Measurements from ENCODE around the gene PDZRN3. TPM values are rescaled to one million over a fixed set of nuclear protein-coding genes. Genes with fewer than 3 reads are reported as not detected.

Gene PDZRN3
- total RNA-seq: 0.10 TPM

DNA sequence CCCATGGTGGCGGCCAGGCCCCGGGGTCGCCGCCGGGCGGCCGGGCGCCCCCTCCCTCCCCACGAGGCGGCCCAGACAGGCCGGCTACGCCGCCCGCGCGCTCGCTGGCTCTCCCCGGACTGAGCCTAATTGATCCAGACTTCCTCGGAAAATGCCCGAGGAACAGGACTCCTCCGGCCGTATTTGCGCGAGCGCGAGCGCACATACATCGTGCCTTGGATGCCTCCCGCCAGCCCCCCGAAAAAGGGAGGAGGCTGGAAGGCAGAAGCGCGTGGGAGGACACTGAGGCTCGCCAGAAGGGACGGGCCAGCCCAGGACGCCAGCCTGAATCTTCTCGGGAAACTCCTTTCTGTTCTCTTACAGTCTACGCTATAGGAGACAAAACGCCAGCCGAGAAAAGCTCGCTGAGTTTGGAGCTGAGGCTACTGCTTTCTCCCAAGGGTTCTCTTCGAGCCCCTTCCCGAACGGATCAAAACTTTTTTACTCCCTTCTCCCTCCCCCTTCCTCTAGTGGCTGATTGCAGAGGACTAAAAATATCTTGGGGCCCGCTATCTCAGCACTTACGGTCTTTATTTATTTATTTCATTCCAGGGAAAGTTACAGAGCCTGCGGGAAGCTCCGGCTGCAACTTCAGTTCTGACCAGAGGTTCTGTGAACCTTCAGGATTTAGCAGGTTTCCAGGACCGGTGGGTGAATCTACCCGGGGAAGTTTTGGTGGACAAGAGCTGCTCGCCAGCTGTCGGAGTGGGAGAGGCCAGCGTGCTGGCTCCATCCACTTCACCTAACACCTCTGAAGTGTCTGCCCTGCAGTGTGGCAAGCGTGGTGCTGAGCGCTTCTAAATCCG lies at the start of gene PDZRN3:
Gene PDZRN3 (minus strand): TSS at position 121 of the 845 bp plus-strand sequence.
- Histone ChIP-seq H3K4me1 (ENCODE audit: insufficient read depth, low read length) (no peaks in the 10 kb centered on the region), H3K9me3 (ENCODE audit: low read depth, low read length) (no peaks in the 10 kb centered on the region), H3K27me3 (ENCODE audit: insufficient read depth, low read length) (peaks cover 26% of the 10 kb centered on the region), H3K4me3 (ENCODE audit: low read length) (no peak within 1 kb of the TSS)

GRCh38 chr3:73674280-73674679 lies 49.5 kb upstream of the PDZRN3 start:
- Histone ChIP-seq H3K9me3 (ENCODE audit: low read depth, low read length) (no peaks in the 10 kb centered on the region), H3K4me1 (ENCODE audit: insufficient read depth, low read length) (no peaks in the 10 kb centered on the region), H3K4me3 (ENCODE audit: low read length) (no peak overlapping the region), H3K27me3 (ENCODE audit: insufficient read depth, low read length) (no peaks in the 10 kb centered on the region)

DNA sequence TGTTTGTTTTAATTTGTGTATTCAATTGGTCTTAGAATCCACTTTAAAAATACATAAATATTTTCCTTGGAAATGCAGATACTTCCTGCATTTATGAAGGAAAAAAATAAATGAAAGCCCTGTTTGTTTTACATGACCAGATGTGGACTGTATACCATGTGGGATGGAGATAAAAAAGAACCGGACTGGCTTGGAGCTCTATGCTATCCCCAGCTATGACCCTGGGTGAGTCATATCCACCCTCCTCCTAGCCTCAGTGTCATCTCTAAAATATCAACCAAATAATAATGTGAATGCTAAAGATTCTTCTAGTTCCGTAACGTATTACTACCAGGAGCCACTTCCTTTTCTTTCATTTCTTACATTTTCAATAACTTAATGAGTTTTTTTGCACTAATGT lies 44.5 kb upstream of the PDZRN3 start:
- no peaks in the 10 kb centered on the region for H3K9me3 ChIP-seq (ENCODE audit: low read depth, low read length)
- H3K4me1 ChIP-seq (ENCODE audit: insufficient read depth, low read length): no peaks in the 10 kb centered on the region
- no peaks in the 10 kb centered on the region for H3K27me3 ChIP-seq (ENCODE audit: insufficient read depth, low read length)
- H3K4me3 ChIP-seq (ENCODE audit: low read length): no peak overlapping the region

- no peaks in the 10 kb centered on the region for H3K4me1 ChIP-seq (ENCODE audit: insufficient read depth, low read length)
- H3K9me3 ChIP-seq (ENCODE audit: low read depth, low read length): no peaks in the 10 kb centered on the region
- H3K4me3 ChIP-seq (ENCODE audit: low read length): no peak overlapping the region
- H3K27me3 ChIP-seq (ENCODE audit: insufficient read depth, low read length): no peaks in the 10 kb centered on the region
Observed at GRCh38 chr3:73668391-73668790, 43.6 kb upstream of the PDZRN3 start.

GRCh38 chr3:73667889-73668288 lies 43.1 kb upstream of the PDZRN3 start:
- H3K27me3 ChIP-seq (ENCODE audit: insufficient read depth, low read length): no peaks in the 10 kb centered on the region
- H3K4me1 ChIP-seq (ENCODE audit: insufficient read depth, low read length): no peaks in the 10 kb centered on the region
- H3K9me3 ChIP-seq (ENCODE audit: low read depth, low read length): no peaks in the 10 kb centered on the region
- no peak overlapping the region for H3K4me3 ChIP-seq (ENCODE audit: low read length)

DNA sequence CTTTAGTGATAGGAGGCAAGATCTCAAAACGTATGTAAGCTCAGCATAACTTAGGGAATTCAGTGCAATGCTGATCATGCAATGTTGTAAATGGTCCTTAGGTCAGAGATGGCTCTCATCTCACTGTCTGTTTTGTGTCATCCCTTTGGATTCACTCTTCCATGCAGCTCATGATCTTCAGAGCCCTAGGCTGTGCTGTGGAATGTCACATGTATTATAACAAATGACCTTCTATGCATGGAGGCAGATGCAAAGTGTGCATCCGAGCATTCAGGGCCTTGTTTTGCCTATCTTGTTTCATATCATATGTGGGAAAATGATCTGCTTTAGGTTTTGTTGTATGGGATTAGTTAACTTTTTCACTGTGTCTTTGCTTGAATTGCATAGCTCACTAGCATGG lies 40.5 kb upstream of the PDZRN3 start:
- no peaks in the 10 kb centered on the region for H3K27me3 ChIP-seq (ENCODE audit: insufficient read depth, low read length)
- H3K4me1 ChIP-seq (ENCODE audit: insufficient read depth, low read length): no peaks in the 10 kb centered on the region
- no peaks in the 10 kb centered on the region for H3K9me3 ChIP-seq (ENCODE audit: low read depth, low read length)
- no peak overlapping the region for H3K4me3 ChIP-seq (ENCODE audit: low read length)

DNA sequence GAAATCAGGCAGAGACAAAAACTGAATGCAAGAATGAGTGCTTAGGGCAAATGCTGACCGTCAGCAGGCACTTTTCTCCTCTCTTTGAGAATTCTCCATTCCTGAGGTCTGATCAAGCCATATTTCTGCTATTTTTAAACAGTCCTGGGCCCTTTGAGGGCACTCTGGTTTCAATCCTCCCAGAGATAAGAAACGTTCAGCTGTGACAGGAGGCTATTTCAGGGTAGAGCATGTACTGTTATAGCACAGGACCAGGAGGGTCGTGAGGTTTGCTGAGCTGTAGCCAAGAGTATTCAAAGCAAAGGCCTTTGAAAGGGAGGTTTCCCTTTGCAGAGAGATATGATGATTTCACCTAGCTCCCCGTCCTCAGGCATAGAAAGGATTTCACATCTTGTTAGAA lies 39.6 kb upstream of the PDZRN3 start:
- H3K27me3 ChIP-seq (ENCODE audit: insufficient read depth, low read length): no peaks in the 10 kb centered on the region
- H3K4me3 ChIP-seq (ENCODE audit: low read length): no peak overlapping the region
- no peaks in the 10 kb centered on the region for H3K9me3 ChIP-seq (ENCODE audit: low read depth, low read length)
- no peaks in the 10 kb centered on the region for H3K4me1 ChIP-seq (ENCODE audit: insufficient read depth, low read length)

GRCh38 chr3:73663495-73663894 lies 38.8 kb upstream of the PDZRN3 start:
- H3K4me1 ChIP-seq (ENCODE audit: insufficient read depth, low read length): no peaks in the 10 kb centered on the region
- H3K4me3 ChIP-seq (ENCODE audit: low read length): no peak overlapping the region
- no peaks in the 10 kb centered on the region for H3K27me3 ChIP-seq (ENCODE audit: insufficient read depth, low read length)
- no peaks in the 10 kb centered on the region for H3K9me3 ChIP-seq (ENCODE audit: low read depth, low read length)

DNA sequence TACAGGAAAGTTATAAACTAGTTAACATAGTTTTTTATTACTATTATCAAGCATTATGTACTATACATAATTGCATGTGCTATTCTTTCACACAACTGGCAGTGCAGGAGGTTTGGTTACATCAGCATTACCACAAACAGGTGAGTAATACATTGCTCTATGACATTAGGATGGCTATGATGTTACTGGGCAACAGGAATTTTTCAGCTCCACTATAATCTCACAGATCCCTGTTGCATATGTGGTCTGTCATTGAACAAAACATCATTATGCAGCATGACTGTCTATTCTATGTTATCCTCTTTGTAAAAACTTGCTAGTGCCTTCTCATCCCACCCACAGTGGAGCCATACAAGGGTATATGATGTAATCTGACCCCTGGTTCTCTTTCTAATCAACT lies 36.5 kb upstream of the PDZRN3 start:
- Histone ChIP-seq H3K4me1 (ENCODE audit: insufficient read depth, low read length) (no peaks in the 10 kb centered on the region), H3K27me3 (ENCODE audit: insufficient read depth, low read length) (no peaks in the 10 kb centered on the region), H3K9me3 (ENCODE audit: low read depth, low read length) (no peaks in the 10 kb centered on the region), H3K4me3 (ENCODE audit: low read length) (no peak overlapping the region)

DNA sequence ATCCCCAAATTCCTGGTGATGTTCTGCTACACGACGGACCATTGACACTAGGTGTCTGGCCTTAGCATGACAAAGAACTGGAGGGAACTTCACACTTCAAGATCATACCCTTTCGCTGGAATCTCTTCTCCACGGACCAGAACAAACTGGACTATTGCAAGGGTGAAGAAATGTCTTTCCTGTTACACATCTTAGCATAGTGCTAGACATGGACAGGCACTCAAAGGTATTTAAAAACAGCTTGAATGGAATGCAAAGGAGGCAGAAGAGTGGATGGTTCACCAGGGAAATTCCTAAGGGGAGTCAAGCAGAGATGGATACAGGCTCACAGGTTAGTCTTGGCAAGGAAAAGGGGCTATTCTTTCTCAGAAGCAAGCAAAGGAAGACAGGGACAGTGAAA lies 33.5 kb upstream of the PDZRN3 start:
- Histone ChIP-seq H3K27me3 (ENCODE audit: insufficient read depth, low read length) (no peaks in the 10 kb centered on the region), H3K4me1 (ENCODE audit: insufficient read depth, low read length) (no peaks in the 10 kb centered on the region), H3K4me3 (ENCODE audit: low read length) (no peak overlapping the region), H3K9me3 (ENCODE audit: low read depth, low read length) (no peaks in the 10 kb centered on the region)

- H3K27me3 ChIP-seq (ENCODE audit: insufficient read depth, low read length): no peaks in the 10 kb centered on the region
- no peaks in the 10 kb centered on the region for H3K9me3 ChIP-seq (ENCODE audit: low read depth, low read length)
- H3K4me3 ChIP-seq (ENCODE audit: low read length): no peak overlapping the region
- no peaks in the 10 kb centered on the region for H3K4me1 ChIP-seq (ENCODE audit: insufficient read depth, low read length)
Observed at GRCh38 chr3:73657186-73657585, 32.4 kb upstream of the PDZRN3 start.

GRCh38 chr3:73656241-73656890 lies 31.6 kb upstream of the PDZRN3 start:
- Histone ChIP-seq H3K4me3 (ENCODE audit: low read length) (no peak overlapping the region), H3K27me3 (ENCODE audit: insufficient read depth, low read length) (no peaks in the 10 kb centered on the region), H3K4me1 (ENCODE audit: insufficient read depth, low read length) (no peaks in the 10 kb centered on the region), H3K9me3 (ENCODE audit: low read depth, low read length) (no peaks in the 10 kb centered on the region)

DNA sequence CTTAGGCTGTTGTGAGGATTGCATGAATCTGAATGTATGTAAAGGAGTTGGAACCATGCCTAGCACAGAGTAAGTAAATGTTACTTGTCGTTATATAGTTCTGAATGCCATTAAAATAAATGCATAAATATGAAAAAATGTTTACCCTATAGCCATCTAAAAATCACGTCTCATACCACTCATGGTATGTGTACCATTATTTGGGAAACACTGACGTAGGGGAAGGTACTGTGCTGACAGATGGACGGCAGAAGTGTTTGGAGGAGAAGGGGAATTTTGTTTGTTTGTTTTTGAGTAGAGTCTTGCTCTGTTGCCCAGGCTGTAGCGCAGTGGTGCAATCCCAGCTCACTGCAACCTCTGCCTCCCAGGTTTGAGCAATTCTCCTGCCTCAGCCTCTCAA lies 30.5 kb upstream of the PDZRN3 start:
- no peaks in the 10 kb centered on the region for H3K4me1 ChIP-seq (ENCODE audit: insufficient read depth, low read length)
- H3K27me3 ChIP-seq (ENCODE audit: insufficient read depth, low read length): no peaks in the 10 kb centered on the region
- no peaks in the 10 kb centered on the region for H3K9me3 ChIP-seq (ENCODE audit: low read depth, low read length)
- H3K4me3 ChIP-seq (ENCODE audit: low read length): no peak overlapping the region

- no peaks in the 10 kb centered on the region for H3K9me3 ChIP-seq (ENCODE audit: low read depth, low read length)
- H3K4me3 ChIP-seq (ENCODE audit: low read length): no peak overlapping the region
- no peaks in the 10 kb centered on the region for H3K27me3 ChIP-seq (ENCODE audit: insufficient read depth, low read length)
- H3K4me1 ChIP-seq (ENCODE audit: insufficient read depth, low read length): no peaks in the 10 kb centered on the region
Observed at GRCh38 chr3:73653877-73654276, 29.1 kb upstream of the PDZRN3 start.

DNA sequence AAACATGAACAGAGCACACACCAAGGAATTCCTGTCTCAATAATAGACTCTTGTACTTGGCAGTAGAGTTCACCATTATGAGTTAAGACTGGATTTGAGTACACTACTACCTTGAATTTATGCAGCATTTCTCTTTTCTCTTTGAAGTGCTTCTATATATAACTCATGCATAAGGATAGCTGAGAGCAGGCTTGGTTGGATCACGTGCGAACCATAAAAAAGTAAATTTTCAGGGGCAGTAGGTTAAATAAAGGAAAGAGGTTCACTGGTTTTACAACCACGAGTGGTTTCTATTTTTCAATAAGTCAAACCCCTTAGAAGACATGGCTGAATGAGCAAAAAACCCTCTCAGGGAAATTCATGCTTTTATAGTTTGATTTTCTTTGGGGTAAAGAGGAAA lies 28.6 kb upstream of the PDZRN3 start:
- Histone ChIP-seq H3K27me3 (ENCODE audit: insufficient read depth, low read length) (no peaks in the 10 kb centered on the region), H3K4me1 (ENCODE audit: insufficient read depth, low read length) (no peaks in the 10 kb centered on the region), H3K9me3 (ENCODE audit: low read depth, low read length) (no peaks in the 10 kb centered on the region), H3K4me3 (ENCODE audit: low read length) (no peak overlapping the region)

DNA sequence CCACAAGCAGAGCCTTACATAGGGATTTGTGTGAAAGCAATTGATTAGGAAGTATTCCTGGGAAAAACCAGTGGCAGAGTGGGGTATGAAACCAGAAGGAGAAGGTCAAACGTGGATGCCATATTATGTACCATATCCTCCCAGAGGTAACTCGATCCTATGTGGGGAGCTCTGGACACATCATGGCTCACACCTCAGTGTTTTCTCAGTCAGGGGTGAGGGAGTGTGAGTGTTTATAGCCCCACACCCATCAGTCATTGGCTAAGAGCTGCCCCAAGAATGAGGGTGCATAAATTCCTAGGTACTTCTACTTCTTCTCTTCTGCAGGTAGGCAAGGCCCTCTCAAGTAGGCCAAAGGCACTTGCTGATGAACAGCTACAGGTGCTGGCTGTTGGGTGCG lies 28.2 kb upstream of the PDZRN3 start:
- Histone ChIP-seq H3K9me3 (ENCODE audit: low read depth, low read length) (no peaks in the 10 kb centered on the region), H3K4me1 (ENCODE audit: insufficient read depth, low read length) (no peaks in the 10 kb centered on the region), H3K27me3 (ENCODE audit: insufficient read depth, low read length) (no peaks in the 10 kb centered on the region), H3K4me3 (ENCODE audit: low read length) (no peak overlapping the region)

Measured in mononuclear cell (primary cell).